Thyroid gland (tissue), 4 donors: ENCODE data around the gene CIB2. TPM values are rescaled to one million over a fixed set of nuclear protein-coding genes. Genes with fewer than 3 reads are reported as not detected.

Experiments
- DNase-seq, 2 donors: peaks; one replicate each; pipeline ENCODE4 v3.0.0-alpha.2; 2019
- H3K27ac ChIP-seq, 3 donors: fragments of 200-600 bp; sonication (generic); 1 replicate in 2 of 3; 2 replicates in 1 of 3; pipeline ENCODE4 v1.5.1; 2016 to 2019; ENCODE audit warnings: mild to moderate bottlenecking in 1 of 3, moderate library complexity in 1 of 3
- H3K27me3 ChIP-seq: fragments of 200-600 bp; sonication (generic); one replicate; pipeline ENCODE4 v1.5.1; 2019
- H3K36me3 ChIP-seq, 2 donors: fragments of 200-600 bp; sonication (generic); one replicate each; pipeline ENCODE4 v1.5.1; 2016 to 2019
- H3K4me1 ChIP-seq, 2 donors: fragments of 200-600 bp; sonication (generic); one replicate each; pipeline ENCODE4 v1.5.1; 2017 to 2019
- H3K4me3 ChIP-seq, 3 donors: fragments of 200-600 bp; sonication (generic); replicated peaks in 1 of 3; 1 replicate in 2 of 3; 2 replicates in 1 of 3; pipeline ENCODE4 v1.5.1; 2016; ENCODE audit warnings: mild to moderate bottlenecking in 1 of 3
- H3K9me3 ChIP-seq: fragments of 200-600 bp; sonication (generic); one replicate; pipeline ENCODE4 v1.5.1; 2017
- POLR2A ChIP-seq, 2 donors: fragments of 450-650 bp; IDR thresholded peaks; one replicate each; pipeline ENCODE4 v1.6.1; 2017; ENCODE audit warnings: antibody characterized with exemption in 2 of 2, mild to moderate bottlenecking in 2 of 2, moderate library complexity in 1 of 2
- WGBS, 2 donors: methylation state at CpG; one replicate each; pipeline ENCODE4 v1.1.5; 2017; 5-methylcytosine and 5-hydroxymethylcytosine counted together
- intact Hi-C: fragments of 100-400 bp; cut with DNase I; formaldehyde crosslinking; loops from one replicate; pipeline ENCODE4 v1.15.1; 2023
- total RNA-seq, 4 donors: library from RNA; depleted of rRNA; stranded (reverse); fragments of >200 nt; gene quantifications; one replicate each; pipeline ENCODE4 v1.2.3, GENCODE V29; 2016
- TF ChIP-seq, protein P1 (sequence below), 6 experiments: fragments of 200-600 bp in 3 of 6; fragments of 450-650 bp in 3 of 6; sonication (generic) in 3 of 6; IDR thresholded peaks; one replicate each; pipeline ENCODE4 v1.5.1; 2016 to 2019; ENCODE audit warnings: antibody characterized with exemption in 6 of 6, mild to moderate bottlenecking in 2 of 6, inconsistent platforms in 1 of 6, moderate library complexity in 1 of 6

The CIB2 gene
- total RNA-seq, 4 donors from 2014 or later = 4.1 to 7.5 (median 4.9) TPM

DNA sequence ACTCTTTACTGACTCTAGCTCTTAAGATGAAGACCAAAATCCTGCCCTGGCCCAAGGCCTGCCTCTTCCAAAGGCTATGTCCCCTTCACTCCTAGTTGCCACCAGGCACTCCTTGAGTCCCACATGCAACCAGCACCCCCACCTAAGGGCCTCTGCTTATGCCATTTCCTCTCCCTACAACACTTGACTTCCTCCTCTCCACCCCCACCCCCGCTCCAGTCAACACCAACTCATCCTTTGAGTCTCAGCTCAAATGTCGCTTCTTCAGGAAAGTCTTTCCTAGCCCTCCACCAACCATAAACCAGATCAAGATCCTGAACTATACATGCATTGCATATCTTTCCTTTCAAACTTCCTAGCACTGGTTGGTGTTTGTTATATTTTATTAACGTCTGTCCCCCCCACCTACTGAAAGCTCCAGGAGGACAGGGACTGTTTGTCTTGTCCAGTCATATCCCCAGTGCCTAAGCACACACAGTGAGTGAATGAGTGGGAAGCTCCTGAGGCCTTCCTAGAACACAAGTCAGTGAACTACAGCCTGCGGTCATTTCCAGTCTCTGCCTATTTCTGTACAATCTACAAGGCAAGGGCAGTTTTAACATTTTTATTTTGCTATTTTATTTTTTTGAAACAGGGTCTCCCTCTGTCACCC, 61.1 kb downstream of the CIB2 start:
- TF ChIP-seq, protein P1, sequence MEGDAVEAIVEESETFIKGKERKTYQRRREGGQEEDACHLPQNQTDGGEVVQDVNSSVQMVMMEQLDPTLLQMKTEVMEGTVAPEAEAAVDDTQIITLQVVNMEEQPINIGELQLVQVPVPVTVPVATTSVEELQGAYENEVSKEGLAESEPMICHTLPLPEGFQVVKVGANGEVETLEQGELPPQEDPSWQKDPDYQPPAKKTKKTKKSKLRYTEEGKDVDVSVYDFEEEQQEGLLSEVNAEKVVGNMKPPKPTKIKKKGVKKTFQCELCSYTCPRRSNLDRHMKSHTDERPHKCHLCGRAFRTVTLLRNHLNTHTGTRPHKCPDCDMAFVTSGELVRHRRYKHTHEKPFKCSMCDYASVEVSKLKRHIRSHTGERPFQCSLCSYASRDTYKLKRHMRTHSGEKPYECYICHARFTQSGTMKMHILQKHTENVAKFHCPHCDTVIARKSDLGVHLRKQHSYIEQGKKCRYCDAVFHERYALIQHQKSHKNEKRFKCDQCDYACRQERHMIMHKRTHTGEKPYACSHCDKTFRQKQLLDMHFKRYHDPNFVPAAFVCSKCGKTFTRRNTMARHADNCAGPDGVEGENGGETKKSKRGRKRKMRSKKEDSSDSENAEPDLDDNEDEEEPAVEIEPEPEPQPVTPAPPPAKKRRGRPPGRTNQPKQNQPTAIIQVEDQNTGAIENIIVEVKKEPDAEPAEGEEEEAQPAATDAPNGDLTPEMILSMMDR (IDR thresholded peaks at IDR 0.05) = no peak
- TF ChIP-seq POLR2A (IDR thresholded peaks at IDR 0.05) = no peak
- H3K36me3 ChIP-seq = no peaks in the 10 kb centered on the region
- H3K27me3 ChIP-seq = no peaks in the 10 kb centered on the region
- peak overlapping the region in 2 of 3 donors; percentile 54 to 76 for H3K27ac ChIP-seq
- WGBS, 2 donors = 75 to 78% methylated on average over 4 of the region's 4 CpGs
- intact Hi-C loops = no loop called here
- H3K4me3 ChIP-seq = no peak overlapping the region
- H3K4me1 ChIP-seq = peaks cover 77 to 92% of the 10 kb centered on the region in 2 donors
- no peaks in the 10 kb centered on the region for H3K9me3 ChIP-seq
- DNase-seq = peak in 1 of 2 donors; percentile 14

DNA sequence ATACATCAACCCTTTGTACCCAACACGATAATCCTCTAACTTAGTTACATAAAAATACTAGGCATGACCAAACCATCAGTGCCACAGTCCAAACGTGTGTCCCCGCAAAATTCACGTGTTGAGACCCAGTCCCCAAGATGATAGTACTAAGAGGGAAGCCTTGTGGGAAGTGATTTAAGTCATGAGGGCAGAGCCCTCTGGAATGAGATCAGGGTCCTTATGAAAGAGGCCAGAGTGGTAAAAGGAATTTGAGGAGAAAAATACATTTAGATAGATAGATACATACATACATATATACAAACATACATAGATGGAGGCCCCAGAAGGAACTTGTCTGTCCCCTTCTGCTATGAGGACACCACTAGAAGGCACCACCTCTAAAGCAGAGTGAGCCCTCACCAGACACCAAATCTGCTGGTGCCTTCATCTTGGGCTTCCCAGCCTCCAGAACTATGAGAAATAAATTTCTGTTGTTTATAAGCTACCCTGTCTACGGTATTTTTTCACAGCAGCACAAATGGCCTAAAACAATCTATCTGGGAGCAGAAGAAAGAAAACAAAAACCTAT, 61.7 kb downstream of the CIB2 start:
- Histone ChIP-seq H3K27ac (peak overlapping the region in 2 of 3 donors; percentile 54 to 76), H3K4me3 (no peak overlapping the region), H3K36me3 (no peaks in the 10 kb centered on the region), H3K27me3 (no peaks in the 10 kb centered on the region), H3K9me3 (no peaks in the 10 kb centered on the region), H3K4me1 (peaks cover 83 to 93% of the 10 kb centered on the region in 2 donors)
- TF ChIP-seq POLR2A (IDR thresholded peaks at IDR 0.05) = no peak
- TF ChIP-seq, protein P1 (IDR thresholded peaks at IDR 0.05) = no peak
- DNase-seq = no peak
- intact Hi-C loops = loop anchor here (10.0 kb wide), 1 partner anchor 75 kb away; the partner anchor contains the start of gene IDH3A
- WGBS, 2 donors = 83 to 87% methylated on average over 5 of the region's 5 CpGs

DNA sequence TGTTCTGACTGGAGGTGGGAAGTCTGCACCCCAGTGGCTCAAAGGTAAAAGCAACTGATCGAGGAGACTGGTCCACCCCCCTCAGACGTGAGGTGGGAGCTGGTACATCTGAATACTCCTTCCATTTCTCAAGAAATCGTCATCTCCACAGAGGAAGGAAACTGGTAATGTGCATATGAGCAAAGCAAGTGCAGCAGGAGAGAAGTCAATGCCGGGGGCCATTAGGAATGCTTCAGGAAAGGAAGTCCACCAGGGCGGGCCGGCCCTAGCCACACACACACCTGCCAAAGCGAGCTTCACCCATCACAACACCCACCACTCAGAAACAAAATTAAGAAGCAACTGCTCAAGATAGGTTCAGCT, 62.2 kb downstream of the CIB2 start:
- H3K4me3 ChIP-seq = no peak overlapping the region
- H3K27ac ChIP-seq = peak overlapping the region; percentile 54 to 76 (median 61)
- 62% methylated on average over 7 of the region's 7 CpGs for WGBS, 2 donors
- H3K27me3 ChIP-seq = no peaks in the 10 kb centered on the region
- DNase-seq = no peak
- peaks cover 88 to 98% of the 10 kb centered on the region in 2 donors for H3K4me1 ChIP-seq
- H3K36me3 ChIP-seq = no peaks in the 10 kb centered on the region
- intact Hi-C loops = loop anchor here (10.0 kb wide), 1 partner anchor 76 kb away; the partner anchor contains the start of gene IDH3A
- H3K9me3 ChIP-seq = no peaks in the 10 kb centered on the region
- TF ChIP-seq, protein P1 (IDR thresholded peaks at IDR 0.05) = no peak
- no peak for TF ChIP-seq POLR2A (IDR thresholded peaks at IDR 0.05)

DNA sequence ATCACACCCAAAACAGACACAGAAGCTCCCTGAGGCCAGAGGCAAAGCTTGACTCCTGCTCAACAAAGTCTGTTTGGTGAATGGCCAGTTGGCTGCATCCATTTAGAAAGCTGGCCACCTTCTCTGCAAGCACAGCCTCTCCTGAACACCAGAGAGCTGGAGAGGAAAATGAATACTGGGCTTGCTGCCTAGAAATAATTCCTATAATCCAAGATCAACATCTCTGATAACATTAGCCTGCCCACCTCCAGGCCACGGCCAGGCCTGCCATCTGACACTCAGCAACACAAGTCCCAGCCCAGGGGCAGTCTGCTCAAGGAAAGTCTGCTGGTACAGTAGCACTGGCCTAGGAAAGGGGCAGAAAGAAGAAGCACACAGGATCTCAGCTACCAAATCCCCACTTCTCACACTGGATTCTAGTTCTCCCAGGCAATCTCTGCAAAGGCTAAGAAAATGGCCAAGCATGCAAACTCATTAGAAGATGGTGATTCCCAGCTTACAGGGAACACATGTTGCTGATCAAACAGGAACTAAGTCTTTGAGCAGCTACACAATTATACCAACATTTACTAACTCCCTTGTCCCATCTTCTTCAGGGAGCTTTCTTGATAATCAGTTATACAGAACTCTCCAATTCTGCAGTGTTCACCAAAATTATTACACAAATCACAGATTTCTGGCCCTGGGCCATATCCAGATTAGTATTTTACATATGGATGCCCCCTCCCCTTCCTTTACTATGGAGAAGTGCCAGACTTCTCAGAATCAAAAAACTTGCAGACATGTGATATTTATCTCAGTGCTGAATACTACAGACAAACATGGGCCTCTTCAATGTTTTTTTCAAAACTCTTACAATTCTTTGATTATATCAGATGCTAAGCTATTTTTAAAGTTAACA, 63.7 kb downstream of the CIB2 start:
- Histone ChIP-seq H3K4me3 (no peak overlapping the region), H3K36me3 (no peaks in the 10 kb centered on the region), H3K4me1 (peaks cover 87 to 95% of the 10 kb centered on the region in 2 donors)

More for the DNA sequence above, 63.7 kb downstream of the CIB2 start:
- no peaks in the 10 kb centered on the region for H3K9me3 ChIP-seq
- peak overlapping the region; percentile 76 to 87 (median 78) for H3K27ac ChIP-seq
- peak; percentile 37 to 53 for DNase-seq
- WGBS, 2 donors = 0 to 7% methylated on average over 1 of the region's 1 CpG
- intact Hi-C loops = loop anchor here (10.0 kb wide), 1 partner anchor 77 kb away; the partner anchor contains the start of gene IDH3A
- H3K27me3 ChIP-seq = no peaks in the 10 kb centered on the region
- TF ChIP-seq POLR2A (IDR thresholded peaks at IDR 0.05) = no peak
- TF ChIP-seq, protein P1 (IDR thresholded peaks at IDR 0.05) = no peak
